NK-92 treated with Interleukin-12 subunit alpha and Interleukin-12 subunit beta, amount 100 ng/mL, for 24 hours (cell line): ENCODE data around the gene DUSP28.

ENCODE experiments used
- DNase-seq: peaks from one replicate; lab custom pipeline; 2025; lab: John Stamatoyannopoulos, UW

Gene DUSP28

DNA sequence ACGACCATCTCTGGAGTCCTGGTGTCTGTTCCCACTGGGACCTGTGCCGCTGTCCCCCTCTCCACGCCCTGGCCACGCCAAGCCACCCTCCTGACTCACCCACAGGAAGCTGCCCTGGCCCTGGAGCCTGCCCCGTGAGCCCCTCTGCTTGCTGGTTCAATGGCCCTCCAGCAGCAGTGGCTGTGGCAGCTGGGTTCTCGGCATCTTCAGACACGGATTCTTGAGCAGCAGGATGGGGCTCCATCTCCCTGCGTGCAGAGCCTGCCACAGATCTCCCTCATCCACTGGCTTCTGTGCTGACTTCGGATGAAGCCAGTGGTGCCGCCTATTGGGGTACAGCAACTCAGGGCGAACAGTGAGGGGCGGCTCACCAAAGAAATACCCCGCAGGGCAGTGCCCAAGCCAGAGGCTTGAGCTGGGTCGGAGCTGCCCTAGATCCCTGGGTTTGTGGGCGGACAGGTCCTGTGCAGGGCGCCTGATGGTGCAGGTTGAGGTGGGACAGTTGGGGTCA lies 40.3 kb downstream of the DUSP28 start:
- DNase-seq = no peak

DNA sequence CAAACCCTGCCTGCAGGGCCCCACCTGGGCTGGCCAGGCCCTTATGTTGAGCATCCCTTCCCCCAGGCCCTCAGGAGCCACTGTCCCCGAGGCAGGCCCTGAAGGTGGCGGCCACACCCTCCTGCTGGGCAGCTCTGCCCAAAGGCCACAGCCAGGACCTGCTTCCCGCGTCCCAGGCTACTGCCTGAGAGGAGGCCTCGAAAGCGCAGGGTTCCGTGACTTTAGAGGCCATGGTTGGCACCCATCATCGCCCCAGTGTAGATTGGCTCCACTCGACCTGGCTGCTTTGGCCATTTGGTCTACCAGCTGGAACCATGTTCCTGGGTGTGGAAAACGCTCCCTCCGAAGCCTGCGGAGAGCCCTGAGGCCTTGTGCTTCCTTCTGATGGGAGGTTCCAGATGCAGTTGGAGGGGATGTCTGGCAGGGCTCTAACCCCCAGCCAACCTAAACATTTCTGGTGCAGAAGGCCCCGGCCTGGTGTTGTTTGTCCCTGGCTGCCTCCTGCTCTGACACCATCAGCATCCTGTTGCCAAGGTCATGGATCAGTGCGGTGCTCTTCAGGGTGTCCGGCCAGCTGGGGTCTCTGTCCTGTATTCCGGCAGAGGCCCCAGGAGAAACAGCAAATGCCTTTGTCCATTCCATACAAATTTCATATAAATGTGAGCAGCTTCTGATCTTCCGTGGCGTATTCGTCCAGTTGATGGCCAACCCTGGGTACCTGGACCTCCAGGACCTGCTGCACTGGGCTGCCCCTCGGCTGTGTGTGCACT lies 41.1 kb downstream of the DUSP28 start:
- DNase-seq = no peak

DNA sequence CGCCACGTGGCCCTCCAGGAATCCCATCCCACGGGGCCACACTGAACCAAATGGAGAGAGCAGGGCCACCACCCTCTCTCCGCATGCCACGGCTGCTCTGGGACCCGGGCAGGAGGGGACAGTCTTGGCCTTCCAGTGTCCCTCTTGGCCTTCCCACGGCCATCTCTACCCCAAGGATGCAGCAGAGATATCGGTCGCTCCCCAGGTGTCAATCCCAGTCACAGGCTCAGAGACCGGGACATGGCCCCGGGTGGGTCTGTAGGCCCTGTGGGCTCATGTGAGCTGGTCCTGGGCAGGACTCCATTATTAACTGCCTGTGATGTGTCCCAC lies 41.6 kb downstream of the DUSP28 start:
- no peak for DNase-seq

DNA sequence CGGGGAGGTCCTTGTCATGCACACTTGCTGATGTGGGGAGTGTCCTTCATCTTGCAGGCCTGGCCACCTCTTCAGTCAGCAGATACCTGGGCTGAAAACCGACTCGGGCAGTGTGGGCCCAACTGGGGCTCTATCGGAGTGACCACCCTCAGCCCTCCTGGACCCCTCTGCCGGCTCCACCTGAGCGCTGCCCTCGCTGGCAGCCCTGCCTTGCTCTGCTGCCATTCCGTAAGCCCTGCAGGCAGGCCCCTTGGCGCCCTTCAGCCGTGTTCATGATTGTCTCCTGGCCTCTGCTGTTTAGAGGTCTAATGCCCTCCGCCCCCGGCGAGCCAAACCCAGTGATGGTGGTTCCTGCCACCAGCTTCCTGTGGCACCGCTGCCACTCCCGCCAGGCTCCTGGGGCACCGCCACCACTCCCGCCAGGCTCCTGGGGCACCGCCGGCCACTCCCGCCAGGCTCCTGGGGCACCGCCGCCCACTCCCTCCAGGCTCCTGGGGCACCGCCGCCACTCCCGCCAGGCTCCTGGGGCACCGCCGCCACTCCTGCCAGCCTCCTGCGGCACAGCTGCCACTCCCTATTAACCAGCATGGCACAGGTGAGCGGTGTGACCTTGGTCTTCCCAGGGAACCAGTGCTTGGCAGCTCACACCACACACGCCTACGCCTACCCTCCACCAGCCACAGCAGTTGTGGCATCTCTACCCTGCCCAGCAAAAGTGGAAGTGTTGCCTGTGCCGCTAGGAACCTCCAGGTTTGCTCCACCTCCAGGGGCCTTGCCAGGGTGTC lies 42.3 kb downstream of the DUSP28 start:
- DNase-seq = no peak

DNA sequence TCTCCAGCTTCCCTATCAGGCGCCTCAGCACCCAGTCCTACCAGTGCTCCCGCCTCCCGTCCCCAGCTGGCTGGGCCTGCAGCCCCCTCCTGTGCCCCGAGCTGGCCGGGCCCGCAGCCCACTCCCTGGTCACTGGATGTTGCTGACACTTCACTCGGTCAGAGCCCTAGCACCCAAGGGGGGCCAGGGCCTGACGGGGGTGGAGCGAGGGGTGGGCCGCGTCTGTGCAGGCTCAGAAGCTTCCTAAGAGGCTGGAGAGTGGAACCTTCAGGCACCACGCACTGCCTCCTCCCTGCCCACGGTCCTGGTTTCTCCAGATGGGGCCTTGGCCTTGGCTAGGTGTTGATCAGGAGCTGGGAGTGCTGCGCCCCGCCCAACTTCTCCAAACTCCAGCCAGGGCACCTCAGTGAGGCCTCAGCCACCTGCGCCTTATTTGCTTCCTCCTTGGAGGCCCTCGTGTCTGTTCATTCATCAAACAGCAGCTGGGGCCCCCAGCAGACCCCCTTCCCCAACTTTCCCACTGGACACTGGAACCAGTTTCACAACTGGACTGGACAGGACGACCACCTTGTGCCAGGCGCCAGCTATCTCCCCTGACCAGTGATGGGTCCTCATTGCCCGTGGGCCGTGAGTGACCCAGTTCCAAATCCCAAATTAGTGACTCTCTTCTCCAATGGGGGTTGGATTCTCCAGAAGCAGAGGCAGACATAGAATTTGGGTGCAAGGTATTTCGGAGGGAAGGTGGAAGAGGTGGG lies 43.1 kb downstream of the DUSP28 start:
- DNase-seq = no peak

DNA sequence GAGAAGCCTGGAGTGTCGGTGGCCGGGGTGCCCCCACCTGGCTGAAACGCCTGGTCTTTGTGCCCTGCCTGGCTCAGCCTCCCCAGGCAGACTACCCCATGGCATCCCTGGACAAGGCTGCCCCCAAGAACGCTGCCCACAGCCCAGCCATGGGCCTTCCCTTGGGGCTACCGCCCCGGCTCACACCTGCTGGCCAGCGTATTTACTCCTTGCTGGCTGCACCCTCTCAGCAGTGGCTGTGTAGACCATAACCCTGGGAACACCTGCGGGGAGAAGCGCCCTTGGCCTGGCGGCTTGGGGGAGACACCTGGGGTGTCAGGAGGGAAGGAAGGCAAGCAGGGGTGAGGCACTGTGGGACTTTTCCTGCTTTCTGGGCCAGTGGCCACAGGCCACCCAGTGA lies 43.7 kb downstream of the DUSP28 start:
- no peak for DNase-seq

DNA sequence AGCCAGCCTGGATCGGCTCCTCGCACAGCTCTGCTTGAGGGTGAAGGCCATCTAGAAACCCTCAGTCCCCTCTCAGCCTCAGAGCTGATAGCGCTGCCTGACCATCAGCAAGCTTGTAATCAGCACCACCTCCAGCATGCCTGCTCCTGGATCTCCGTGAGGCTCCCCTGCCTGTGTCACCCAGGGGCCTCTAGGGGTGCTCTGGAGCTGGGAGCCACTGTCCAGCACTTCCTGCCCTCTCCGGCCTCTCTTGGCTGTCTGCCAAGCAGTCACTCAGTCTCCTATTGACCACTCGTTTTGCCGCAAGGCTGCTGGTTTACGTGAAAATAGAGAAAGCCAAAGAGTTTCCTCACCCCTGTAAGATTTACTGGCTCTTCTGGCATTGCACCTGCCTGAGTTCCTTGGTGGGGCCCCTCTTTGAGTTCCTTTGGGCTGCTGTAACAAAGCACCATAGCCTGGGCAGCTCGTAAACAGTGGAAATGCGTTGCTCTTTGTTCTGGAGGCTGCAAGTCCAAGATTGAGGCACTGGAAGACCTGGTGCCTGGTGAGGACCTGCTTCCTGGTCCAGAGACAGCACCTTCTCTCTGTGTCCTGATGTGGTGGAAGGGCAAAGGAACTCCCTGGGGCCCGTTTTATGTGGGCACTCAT lies 44.3 kb downstream of the DUSP28 start:
- no peak for DNase-seq

DNA sequence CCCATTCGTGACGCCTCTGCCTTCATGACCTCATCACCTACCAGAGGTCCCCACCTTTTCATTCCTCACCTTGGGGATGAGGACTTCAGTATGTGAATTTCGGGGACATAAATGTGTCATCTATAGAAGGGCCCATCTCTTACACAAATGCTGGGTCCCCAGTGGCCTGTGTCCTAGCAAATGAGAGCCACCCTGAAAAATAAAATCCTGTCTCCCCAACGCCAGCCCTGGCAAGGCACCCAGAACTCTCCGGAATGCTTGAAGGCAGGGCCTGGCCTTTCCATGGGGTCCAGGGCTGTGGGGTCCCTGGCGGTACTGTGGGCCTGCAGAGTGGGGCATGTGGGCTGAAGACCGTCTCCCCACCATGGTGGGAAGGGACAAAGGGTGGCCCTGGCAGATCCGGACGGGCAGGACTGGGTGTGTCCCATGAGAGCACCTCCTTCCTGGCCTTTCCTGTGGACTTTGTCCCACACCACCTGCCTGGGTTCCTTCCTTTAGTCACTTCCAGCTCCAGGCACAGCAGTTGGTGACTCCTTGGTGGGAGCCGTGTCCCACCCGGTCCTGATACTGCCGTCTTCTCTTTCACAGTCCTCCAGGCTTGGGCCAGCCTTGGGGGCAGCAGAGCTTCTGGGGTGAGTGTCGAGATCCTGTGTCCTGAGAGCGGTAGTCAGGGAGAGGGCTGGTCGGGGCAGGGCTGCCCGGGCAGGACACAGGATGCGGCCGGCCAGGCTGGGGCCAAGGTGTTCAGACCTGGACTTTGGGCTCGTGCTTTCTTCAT lies 45.0 kb downstream of the DUSP28 start:
- no peak for DNase-seq

DNA sequence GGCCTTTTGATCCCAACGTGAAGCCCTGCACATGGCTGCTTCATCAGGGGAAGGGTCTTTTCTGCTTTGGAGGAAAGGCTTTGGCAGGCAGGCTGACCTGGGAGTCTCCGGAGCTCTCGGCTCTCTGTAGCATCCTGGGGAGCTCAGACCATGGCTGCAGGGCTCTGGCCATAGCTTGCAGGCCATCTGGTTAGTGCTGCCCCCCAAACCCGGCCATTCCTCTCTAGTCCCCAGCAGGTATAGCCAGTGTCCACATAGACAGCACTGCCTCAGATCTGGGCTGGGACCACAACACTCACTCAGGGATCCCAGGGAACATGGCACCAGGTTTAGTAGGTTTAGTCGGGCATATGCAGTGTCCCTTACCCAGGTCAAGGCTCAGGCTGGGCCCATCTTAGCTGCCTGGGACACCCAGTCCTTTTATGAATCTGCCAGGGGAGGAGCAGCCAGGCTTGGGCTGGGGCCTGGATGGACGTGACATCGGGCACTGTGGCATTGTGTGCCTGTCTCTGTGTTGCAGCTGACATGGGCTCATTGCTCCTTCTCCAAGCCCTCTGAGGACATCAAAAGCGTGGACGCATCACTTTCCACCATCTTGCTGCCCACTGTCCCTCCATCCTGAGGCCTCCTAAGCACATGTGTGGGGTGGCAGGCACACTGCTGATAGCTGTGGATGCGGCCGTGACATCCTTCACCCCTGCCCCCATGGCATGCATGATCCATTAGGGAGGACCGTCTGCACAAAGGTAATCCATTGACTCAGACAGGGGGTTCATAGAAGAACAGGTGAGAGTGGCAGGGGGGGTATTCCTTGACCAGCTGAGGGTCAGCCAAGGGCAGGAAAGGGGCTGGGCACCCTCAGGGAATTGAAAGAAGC lies 45.9 kb downstream of the DUSP28 start:
- no peak for DNase-seq

DNA sequence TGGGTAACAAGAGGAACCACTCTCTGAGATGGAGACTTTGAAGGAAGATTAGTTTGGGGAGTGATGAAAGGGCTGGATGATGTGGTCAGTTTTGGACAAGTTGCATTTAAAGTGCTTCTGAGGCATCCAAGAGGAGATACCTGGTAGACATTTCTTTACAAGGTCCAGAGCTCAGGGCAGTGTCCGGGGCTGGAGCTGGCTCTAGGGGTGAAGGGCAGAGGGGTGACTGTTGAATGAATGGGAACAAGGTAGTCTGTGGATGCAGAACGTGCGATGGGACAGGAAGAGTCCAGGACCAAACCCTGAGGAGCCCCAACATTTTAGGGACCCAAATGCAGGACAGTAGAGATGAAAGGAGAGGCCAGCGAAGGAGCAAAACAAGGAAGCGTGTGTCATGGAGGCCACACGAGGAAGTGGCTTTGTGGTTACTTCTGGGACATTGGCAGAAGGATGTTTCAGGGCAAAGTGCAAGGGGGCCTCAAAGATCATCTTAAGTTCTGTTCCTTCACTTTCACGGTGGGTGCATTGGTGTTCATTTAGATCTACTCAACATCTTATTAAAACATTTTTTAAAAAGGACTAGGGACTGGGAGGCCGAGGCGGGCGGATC lies 51.5 kb downstream of the DUSP28 start:
- no peak for DNase-seq
